SK-N-SH treated with all-trans-retinoic acid at 6 μM for 48 hours (cell line): ENCODE data around the gene TASOR2.

Experiments
- ATAC-seq: fragments of 200-7000 bp; cut with Tn5 transposase; 3 replicates; pipeline ENCODE4 v1.9.1; 2020; ENCODE audit warnings: mild to moderate bottlenecking, moderate library complexity
- ARNTL ChIP-seq: fragments of 450-650 bp; formaldehyde crosslinking; IDR thresholded peaks from 2 replicates; pipeline ENCODE4 v1.5.0; 2020; ENCODE audit warnings: low read depth, mild to moderate bottlenecking, moderate library complexity, borderline replicate concordance
- BACH2 ChIP-seq: fragments of 250-450 bp; sonication (Bioruptor Pico); IDR thresholded peaks from 2 replicates; pipeline ENCODE4 v1.9.0; 2021; ENCODE audit warnings: mild to moderate bottlenecking, borderline replicate concordance
- CREB5 ChIP-seq: fragments of 250-450 bp; sonication (Bioruptor Pico); IDR thresholded peaks from 2 replicates; pipeline ENCODE4 v1.5.1; 2020; ENCODE audit warnings: low read depth, mild to moderate bottlenecking, moderate library complexity
- CSDC2 ChIP-seq: fragments of 250-450 bp; sonication (Bioruptor Pico); IDR thresholded peaks from 2 replicates; pipeline ENCODE4 v1.5.0; 2020; ENCODE audit warnings: mild to moderate bottlenecking, moderate library complexity
- CSRNP3 ChIP-seq: fragments of 250-450 bp; sonication (Bioruptor Pico); IDR thresholded peaks from 2 replicates; pipeline ENCODE4 v1.5.1; 2021; ENCODE audit warnings: mild to moderate bottlenecking, moderate library complexity
- ESRRG ChIP-seq: fragments of 250-450 bp; sonication (Bioruptor Pico); IDR thresholded peaks from 2 replicates; pipeline ENCODE4 v1.6.1; 2021; ENCODE audit warnings: mild to moderate bottlenecking
- GLIS3 ChIP-seq: fragments of 250-450 bp; sonication (Bioruptor Pico); IDR thresholded peaks from 2 replicates; pipeline ENCODE4 v1.5.0; 2020; ENCODE audit warnings: mild to moderate bottlenecking, moderate library complexity
- ISL1 ChIP-seq: fragments of 250-450 bp; sonication (Bioruptor Pico); IDR thresholded peaks from 2 replicates; pipeline ENCODE4 v2.1.2; 2022; ENCODE audit warnings: mild to moderate bottlenecking, moderate library complexity
- OSR1 ChIP-seq: fragments of 250-450 bp; sonication (Bioruptor Pico); IDR thresholded peaks from 2 replicates; pipeline ENCODE4 v1.8.0; 2022; ENCODE audit warnings: moderate library complexity, mild to moderate bottlenecking, inconsistent platforms
- PATZ1 ChIP-seq: fragments of 250-450 bp; sonication (Bioruptor Pico); IDR thresholded peaks from 2 replicates; pipeline ENCODE4 v1.8.0; 2020; ENCODE audit warnings: mild to moderate bottlenecking, moderate library complexity, borderline replicate concordance
- POU6F1 ChIP-seq: fragments of 250-450 bp; sonication (Bioruptor Pico); IDR thresholded peaks from 2 replicates; pipeline ENCODE4 v1.8.0; 2021; ENCODE audit warnings: low read depth, mild to moderate bottlenecking, moderate library complexity, borderline replicate concordance
- PPARA ChIP-seq: fragments of 250-450 bp; sonication (Bioruptor Pico); IDR thresholded peaks from 2 replicates; pipeline ENCODE4 v1.5.0; 2020; ENCODE audit warnings: mild to moderate bottlenecking, borderline replicate concordance
- RARB ChIP-seq: fragments of 250-450 bp; sonication (Bioruptor Pico); IDR thresholded peaks from 2 replicates; pipeline ENCODE4 v1.8.0; 2021; ENCODE audit warnings: mild to moderate bottlenecking, moderate library complexity
- SNAI2 ChIP-seq: fragments of 250-450 bp; sonication (Bioruptor Pico); IDR thresholded peaks from 2 replicates; pipeline ENCODE4 v1.5.0; 2020; ENCODE audit warnings: mild to moderate bottlenecking, moderate library complexity
- TCF4 ChIP-seq: fragments of 250-450 bp; sonication (Bioruptor Pico); IDR thresholded peaks from 2 replicates; pipeline ENCODE4 v1.8.0; 2021; ENCODE audit warnings: mild to moderate bottlenecking, moderate library complexity, borderline replicate concordance
- TOX ChIP-seq: fragments of 250-450 bp; sonication (Bioruptor Pico); IDR thresholded peaks from 2 replicates; pipeline ENCODE4 v1.8.0; 2021; ENCODE audit warnings: mild to moderate bottlenecking, moderate library complexity, borderline replicate concordance
- TSHZ2 ChIP-seq: fragments of 250-450 bp; sonication (Bioruptor Pico); IDR thresholded peaks from 2 replicates; pipeline ENCODE4 v1.5.0; 2020; ENCODE audit warnings: mild to moderate bottlenecking, moderate library complexity
- ZC3H10 ChIP-seq: fragments of 250-450 bp; sonication (Bioruptor Pico); IDR thresholded peaks from 2 replicates; pipeline ENCODE4 v1.5.1; 2021; ENCODE audit warnings: mild to moderate bottlenecking, moderate library complexity
- ZFP3 ChIP-seq: fragments of 250-450 bp; sonication (Bioruptor Pico); IDR thresholded peaks from 2 replicates; pipeline ENCODE4 v1.5.0; 2020; ENCODE audit warnings: mild to moderate bottlenecking, moderate library complexity
- ZFP30 ChIP-seq: fragments of 450-650 bp; formaldehyde crosslinking; IDR thresholded peaks from 2 replicates; pipeline ENCODE4 v1.5.0; 2022; ENCODE audit warnings: mild to moderate bottlenecking, moderate library complexity
- ZNF565 ChIP-seq: fragments of 450-650 bp; formaldehyde crosslinking; conservative IDR thresholded peaks from 2 replicates; pipeline ENCODE4 v1.5.0; 2020; ENCODE audit warnings: low read depth, mild to moderate bottlenecking, moderate library complexity
- ZNF70 ChIP-seq: fragments of 450-650 bp; formaldehyde crosslinking; IDR thresholded peaks from 2 replicates; pipeline ENCODE4 v1.5.0; 2020; ENCODE audit warnings: mild to moderate bottlenecking, moderate library complexity
- ZNF8 ChIP-seq: fragments of 450-650 bp; formaldehyde crosslinking; IDR thresholded peaks from 2 replicates; pipeline ENCODE4 v1.5.0; 2020; ENCODE audit warnings: mild to moderate bottlenecking, moderate library complexity

Gene TASOR2

GRCh38 chr10:5648494-5649457 is 35.9 kb upstream of the TASOR2 start:
- no peak for ATAC-seq
- no peak for TF ChIP-seq ZFP30 (CRISPR knock-in tag)
- TF ChIP-seq POU6F1 (CRISPR knock-in tag) = no peak
- no peak for TF ChIP-seq BACH2 (CRISPR knock-in tag)

- no peak for ATAC-seq
- TF ChIP-seq ZNF8 (CRISPR knock-in tag) (no peak), CSDC2 (CRISPR knock-in tag) (no peak), TSHZ2 (no peak), GLIS3 (CRISPR knock-in tag) (no peak), ZC3H10 (no peak), CREB5 (CRISPR knock-in tag) (no peak), ZNF565 (CRISPR knock-in tag) (no peak)
Measured at GRCh38 chr10:5649746-5650145, 34.9 kb upstream of the TASOR2 start.

GRCh38 chr10:5650664-5651387 is 33.8 kb upstream of the TASOR2 start:
- ATAC-seq = no peak

GRCh38 chr10:5651388-5651764 is 33.3 kb upstream of the TASOR2 start:
- no peak for ATAC-seq
- TF ChIP-seq ZC3H10 = no peak
- no peak for TF ChIP-seq PPARA (CRISPR knock-in tag)
- no peak for TF ChIP-seq ZFP3
- no peak for TF ChIP-seq BACH2 (CRISPR knock-in tag)
- no peak for TF ChIP-seq RARB
- no peak for TF ChIP-seq ISL1 (CRISPR knock-in tag)
- TF ChIP-seq ESRRG (CRISPR knock-in tag) = no peak
- no peak for TF ChIP-seq TOX (CRISPR knock-in tag)
- TF ChIP-seq CSRNP3 (CRISPR knock-in tag) = no peak
- no peak for TF ChIP-seq OSR1 (CRISPR knock-in tag)
- TF ChIP-seq CREB5 (CRISPR knock-in tag) = no peak
- TF ChIP-seq TCF4 = no peak
- TF ChIP-seq PATZ1 (CRISPR knock-in tag) = no peak
- no peak for TF ChIP-seq CSDC2 (CRISPR knock-in tag)
- no peak for TF ChIP-seq ARNTL (CRISPR knock-in tag)
- no peak for TF ChIP-seq ZNF8 (CRISPR knock-in tag)
- TF ChIP-seq ZFP30 (CRISPR knock-in tag) = no peak

More at GRCh38 chr10:5650664-5651387, 33.8 kb upstream of the TASOR2 start:
- TF ChIP-seq SNAI2 (CRISPR knock-in tag) (no peak), OSR1 (CRISPR knock-in tag) (no peak), GLIS3 (CRISPR knock-in tag) (no peak), ISL1 (CRISPR knock-in tag) (no peak), ZNF70 (CRISPR knock-in tag) (no peak)
